ENCODE measurements around the gene ACOXL. TPM values are rescaled to one million over a fixed set of nuclear protein-coding genes. Genes with fewer than 3 reads are reported as not detected.

Gene ACOXL
- total and polyA plus RNA-seq, 2 of the 8 experiments (the other 6 are each of a cell fraction or from before 2014, with no cell fraction given) = 11.4 to 20.6 TPM

DNA sequence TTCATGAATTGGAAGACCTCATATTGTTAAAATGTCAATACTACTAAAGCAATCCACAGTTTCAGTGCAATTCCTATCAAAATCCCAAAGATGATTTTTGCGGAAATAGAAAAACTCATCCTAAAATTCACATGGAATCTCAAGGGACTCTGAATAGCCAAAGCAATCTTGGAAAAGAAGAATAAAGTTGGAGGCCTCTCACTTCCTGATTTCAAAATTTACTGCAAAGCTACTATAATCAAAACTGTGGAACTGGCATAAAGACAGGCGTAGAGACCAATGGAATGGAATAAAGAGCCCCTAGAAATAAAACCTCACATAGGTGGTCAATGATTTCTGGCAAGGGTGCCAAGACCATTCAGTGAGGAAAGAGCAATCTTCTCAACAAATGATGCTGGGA is 42.3 kb downstream of the ACOXL start (continued):
- TF ChIP-seq CHD7 (IDR thresholded peaks at IDR 0.05; ENCODE audit: insufficient replicate concordance, low read length) (no peak), ASH2L (IDR thresholded peaks at IDR 0.05; ENCODE audit: low read length) (no peak), TBP (IDR thresholded peaks at IDR 0.05; ENCODE audit: low read depth, low read length) (no peak), KDM4A (IDR thresholded peaks at IDR 0.05; ENCODE audit: low read depth, low read length, severe bottlenecking) (no peak), CEBPB (IDR thresholded peaks at IDR 0.05; ENCODE audit: low read depth, low read length) (no peak), SP2 (IDR thresholded peaks at IDR 0.05; ENCODE audit: low read length) (no peak), EGR1 (IDR thresholded peaks at IDR 0.05; ENCODE audit: borderline replicate concordance, low read depth, low read length) (no peak), BACH1 (IDR thresholded peaks at IDR 0.05; ENCODE audit: low read length) (no peak), RFX5 (IDR thresholded peaks at IDR 0.05; ENCODE audit: borderline replicate concordance, low read depth, low read length) (no peak), USF2 (IDR thresholded peaks at IDR 0.05; ENCODE audit: low read length) (no peak), POLR2AphosphoS5 (IDR thresholded peaks at IDR 0.05; ENCODE audit: low read depth, low read length) (no peak)
